Measurements from ENCODE around the gene METTL24. TPM values are rescaled to one million over a fixed set of nuclear protein-coding genes. Genes with fewer than 3 reads are reported as not detected.

The METTL24 gene
- total and polyA plus RNA-seq, 2 of the 13 experiments (the other 11 are each of a cell fraction or from before 2014, with no cell fraction given), result not detected

DNA sequence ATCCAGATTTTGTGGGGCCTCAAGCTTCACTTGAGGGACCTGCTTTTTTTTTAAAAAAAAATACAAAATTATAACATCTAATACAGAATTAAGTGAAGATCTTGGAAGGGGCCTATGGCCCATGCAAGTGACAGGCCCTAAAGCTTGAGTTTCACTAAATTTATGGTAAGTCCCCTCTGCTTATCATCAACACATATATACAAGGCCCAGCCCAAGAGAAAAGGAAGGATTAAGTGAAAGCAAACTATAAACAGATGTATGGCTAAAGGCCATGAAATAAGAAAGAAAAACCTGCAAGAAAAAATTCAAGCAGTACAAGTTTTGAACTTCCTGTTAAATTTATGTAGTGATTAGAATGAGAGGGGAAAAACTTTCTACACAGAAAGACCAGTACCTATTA, 91.2 kb downstream of the METTL24 start:
- CTCF ChIA-PET (ENCODE audit: low intra/inter-chr PET ratio, low total read pairs), result no interaction called here
- no peaks in the 10 kb centered on the region for H3K36me3 ChIP-seq (replicated peaks in 1 of 2; ENCODE audit: control insufficient read depth in 1 of 2, insufficient read depth in 2 of 2, low read length in 2 of 2)
- H3K79me2 ChIP-seq (ENCODE audit: insufficient read depth, low read length), result no peaks in the 10 kb centered on the region
- H3K9me3 ChIP-seq (ENCODE audit: low read length), result no peaks in the 10 kb centered on the region
- no peak overlapping the region for H3K4me2 ChIP-seq (ENCODE audit: low read depth, low read length)
- peaks cover 15% of the 10 kb centered on the region for H3K4me1 ChIP-seq (ENCODE audit: insufficient read depth, low read length)
- H3K9ac ChIP-seq (ENCODE audit: insufficient read depth, low read depth, low read length), result no peak overlapping the region
- H3K27me3 ChIP-seq (ENCODE audit: control insufficient read depth in 1 of 2, insufficient read depth in 2 of 2, low read length in 2 of 2), result no peaks in the 10 kb centered on the region
- in situ Hi-C loops (cut with HindIII; ENCODE audit: extremely low pct_ligation_motif_present, low pct_unique_long_range_greater_than_20kb), result no loop called here
- H4K20me1 ChIP-seq (ENCODE audit: insufficient read depth, low read length), result no peaks in the 10 kb centered on the region
- DNase-seq (ENCODE audit: low spot score) (no peak), ATAC-seq (no peak), FAIRE-seq (no peak)
- TF ChIP-seq, protein P1, sequence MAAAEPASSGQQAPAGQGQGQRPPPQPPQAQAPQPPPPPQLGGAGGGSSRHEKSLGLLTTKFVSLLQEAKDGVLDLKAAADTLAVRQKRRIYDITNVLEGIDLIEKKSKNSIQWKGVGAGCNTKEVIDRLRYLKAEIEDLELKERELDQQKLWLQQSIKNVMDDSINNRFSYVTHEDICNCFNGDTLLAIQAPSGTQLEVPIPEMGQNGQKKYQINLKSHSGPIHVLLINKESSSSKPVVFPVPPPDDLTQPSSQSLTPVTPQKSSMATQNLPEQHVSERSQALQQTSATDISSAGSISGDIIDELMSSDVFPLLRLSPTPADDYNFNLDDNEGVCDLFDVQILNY (CRISPR knock-in tag; conservative IDR thresholded peaks at IDR 0.05), result no peak
- TF ChIP-seq PITX1 (CRISPR knock-in tag; IDR thresholded peaks at IDR 0.05) (no peak), CCAR2 (optimal IDR thresholded peaks at IDR 0.05; ENCODE audit: low read depth, low read length) (no peak)
- BruUV-seq (replicated peaks), result no TSS peak
- no peak overlapping the region for H2AFZ ChIP-seq (ENCODE audit: low read length)
- POLR2A ChIA-PET, result no interaction called here
- no peak overlapping the region for H3K27ac ChIP-seq (ENCODE audit: extremely low read length, insufficient read depth, low read length)
- H3K4me3 ChIP-seq (replicated peaks in 1 of 3; ENCODE audit: insufficient read depth in 1 of 3, low read depth in 2 of 3, low read length in 3 of 3), result no peak overlapping the region
- intact Hi-C loops (cut with micrococcal nuclease; ENCODE audit: unreplicated experiment), result no loop called here

DNA sequence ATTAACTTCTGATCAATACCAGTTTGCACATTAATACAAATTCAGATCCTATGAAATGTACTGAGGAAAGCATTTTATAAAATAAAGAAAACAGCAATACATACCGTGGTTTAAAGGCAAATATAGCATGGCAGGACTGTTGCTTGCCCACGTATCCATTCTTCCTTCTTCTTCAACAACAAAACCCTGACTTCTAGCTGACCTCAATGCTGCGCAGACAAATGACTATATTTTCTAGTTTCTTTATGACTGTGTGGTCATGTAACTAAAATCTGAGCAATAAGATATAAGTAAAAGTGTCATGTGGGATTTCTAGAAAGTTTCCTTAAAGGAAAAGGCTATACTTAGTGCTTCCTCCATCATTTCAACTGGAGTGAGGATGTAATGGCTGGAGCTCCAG, 92.9 kb downstream of the METTL24 start:
- intact Hi-C loops (cut with micrococcal nuclease; ENCODE audit: unreplicated experiment) (no loop called here), in situ Hi-C loops (cut with HindIII; ENCODE audit: extremely low pct_ligation_motif_present, low pct_unique_long_range_greater_than_20kb) (no loop called here)
- CTCF ChIA-PET (ENCODE audit: low intra/inter-chr PET ratio, low total read pairs), result no interaction called here
- Histone ChIP-seq H2AFZ (ENCODE audit: low read length) (no peak overlapping the region), H3K27me3 (ENCODE audit: control insufficient read depth in 1 of 2, insufficient read depth in 2 of 2, low read length in 2 of 2) (no peaks in the 10 kb centered on the region), H3K4me3 (replicated peaks in 1 of 3; ENCODE audit: insufficient read depth in 1 of 3, low read depth in 2 of 3, low read length in 3 of 3) (no peak overlapping the region), H3K9me3 (ENCODE audit: low read length) (no peaks in the 10 kb centered on the region), H3K79me2 (ENCODE audit: insufficient read depth, low read length) (no peaks in the 10 kb centered on the region), H3K4me1 (ENCODE audit: insufficient read depth, low read length) (0 out of 2 replicates have a peak, but pooled peaks cover under 1% of the 10 kb centered on the region), H3K27ac (ENCODE audit: extremely low read length, insufficient read depth, low read length) (no peak overlapping the region), H4K20me1 (ENCODE audit: insufficient read depth, low read length) (no peaks in the 10 kb centered on the region), H3K36me3 (replicated peaks in 1 of 2; ENCODE audit: control insufficient read depth in 1 of 2, insufficient read depth in 2 of 2, low read length in 2 of 2) (no peaks in the 10 kb centered on the region), H3K9ac (ENCODE audit: insufficient read depth, low read depth, low read length) (no peak overlapping the region), H3K4me2 (ENCODE audit: low read depth, low read length) (no peak overlapping the region)
- POLR2A ChIA-PET, result no interaction called here
- no peak for FAIRE-seq
- no TSS peak for BruUV-seq (replicated peaks)
- no peak for DNase-seq (ENCODE audit: low spot score)
- ATAC-seq, result no peak
- WGBS (ENCODE audit: low lambda C conversion rate), result 15% methylated on average over 3 of the region's 3 CpGs
- TF ChIP-seq ZNF446 (CRISPR knock-in tag; IDR thresholded peaks at IDR 0.05), result no peak
- no peak for TF ChIP-seq ZNF124 (CRISPR knock-in tag; IDR thresholded peaks at IDR 0.05)
- no peak for TF ChIP-seq ZNF713 (CRISPR knock-in tag; IDR thresholded peaks at IDR 0.05)
- TF ChIP-seq, protein P2, sequence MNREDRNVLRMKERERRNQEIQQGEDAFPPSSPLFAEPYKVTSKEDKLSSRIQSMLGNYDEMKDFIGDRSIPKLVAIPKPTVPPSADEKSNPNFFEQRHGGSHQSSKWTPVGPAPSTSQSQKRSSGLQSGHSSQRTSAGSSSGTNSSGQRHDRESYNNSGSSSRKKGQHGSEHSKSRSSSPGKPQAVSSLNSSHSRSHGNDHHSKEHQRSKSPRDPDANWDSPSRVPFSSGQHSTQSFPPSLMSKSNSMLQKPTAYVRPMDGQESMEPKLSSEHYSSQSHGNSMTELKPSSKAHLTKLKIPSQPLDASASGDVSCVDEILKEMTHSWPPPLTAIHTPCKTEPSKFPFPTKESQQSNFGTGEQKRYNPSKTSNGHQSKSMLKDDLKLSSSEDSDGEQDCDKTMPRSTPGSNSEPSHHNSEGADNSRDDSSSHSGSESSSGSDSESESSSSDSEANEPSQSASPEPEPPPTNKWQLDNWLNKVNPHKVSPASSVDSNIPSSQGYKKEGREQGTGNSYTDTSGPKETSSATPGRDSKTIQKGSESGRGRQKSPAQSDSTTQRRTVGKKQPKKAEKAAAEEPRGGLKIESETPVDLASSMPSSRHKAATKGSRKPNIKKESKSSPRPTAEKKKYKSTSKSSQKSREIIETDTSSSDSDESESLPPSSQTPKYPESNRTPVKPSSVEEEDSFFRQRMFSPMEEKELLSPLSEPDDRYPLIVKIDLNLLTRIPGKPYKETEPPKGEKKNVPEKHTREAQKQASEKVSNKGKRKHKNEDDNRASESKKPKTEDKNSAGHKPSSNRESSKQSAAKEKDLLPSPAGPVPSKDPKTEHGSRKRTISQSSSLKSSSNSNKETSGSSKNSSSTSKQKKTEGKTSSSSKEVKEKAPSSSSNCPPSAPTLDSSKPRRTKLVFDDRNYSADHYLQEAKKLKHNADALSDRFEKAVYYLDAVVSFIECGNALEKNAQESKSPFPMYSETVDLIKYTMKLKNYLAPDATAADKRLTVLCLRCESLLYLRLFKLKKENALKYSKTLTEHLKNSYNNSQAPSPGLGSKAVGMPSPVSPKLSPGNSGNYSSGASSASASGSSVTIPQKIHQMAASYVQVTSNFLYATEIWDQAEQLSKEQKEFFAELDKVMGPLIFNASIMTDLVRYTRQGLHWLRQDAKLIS (CRISPR knock-in tag; IDR thresholded peaks at IDR 0.05), result no peak
- no peak for TF ChIP-seq REPIN1 (CRISPR knock-in tag; IDR thresholded peaks at IDR 0.05; ENCODE audit: borderline replicate concordance, low read depth)
- TF ChIP-seq ZNF326 (CRISPR knock-in tag; IDR thresholded peaks at IDR 0.05; ENCODE audit: borderline replicate concordance), result no peak
- TF ChIP-seq ZNF629 (CRISPR knock-in tag; conservative IDR thresholded peaks at IDR 0.05), result no peak
- TF ChIP-seq NCOA2 (CRISPR knock-in tag; IDR thresholded peaks at IDR 0.05), result no peak
- no peak for TF ChIP-seq ZNF543 (CRISPR knock-in tag; IDR thresholded peaks at IDR 0.05)
- no peak for TF ChIP-seq HNRNPH1 (optimal IDR thresholded peaks at IDR 0.05; ENCODE audit: low read depth, low read length)

Measured in HepG2 (cell line).